ENCODE results near the gene RPS6KB2. TPM values are rescaled to one million over a fixed set of nuclear protein-coding genes. Genes with fewer than 3 reads are reported as not detected.

Gene RPS6KB2
- total and polyA plus RNA-seq, 9 of the 15 experiments (the other 6 are each of a cell fraction or from before 2014, with no cell fraction given): 0.42 to 122 (median 82.6) TPM

DNA sequence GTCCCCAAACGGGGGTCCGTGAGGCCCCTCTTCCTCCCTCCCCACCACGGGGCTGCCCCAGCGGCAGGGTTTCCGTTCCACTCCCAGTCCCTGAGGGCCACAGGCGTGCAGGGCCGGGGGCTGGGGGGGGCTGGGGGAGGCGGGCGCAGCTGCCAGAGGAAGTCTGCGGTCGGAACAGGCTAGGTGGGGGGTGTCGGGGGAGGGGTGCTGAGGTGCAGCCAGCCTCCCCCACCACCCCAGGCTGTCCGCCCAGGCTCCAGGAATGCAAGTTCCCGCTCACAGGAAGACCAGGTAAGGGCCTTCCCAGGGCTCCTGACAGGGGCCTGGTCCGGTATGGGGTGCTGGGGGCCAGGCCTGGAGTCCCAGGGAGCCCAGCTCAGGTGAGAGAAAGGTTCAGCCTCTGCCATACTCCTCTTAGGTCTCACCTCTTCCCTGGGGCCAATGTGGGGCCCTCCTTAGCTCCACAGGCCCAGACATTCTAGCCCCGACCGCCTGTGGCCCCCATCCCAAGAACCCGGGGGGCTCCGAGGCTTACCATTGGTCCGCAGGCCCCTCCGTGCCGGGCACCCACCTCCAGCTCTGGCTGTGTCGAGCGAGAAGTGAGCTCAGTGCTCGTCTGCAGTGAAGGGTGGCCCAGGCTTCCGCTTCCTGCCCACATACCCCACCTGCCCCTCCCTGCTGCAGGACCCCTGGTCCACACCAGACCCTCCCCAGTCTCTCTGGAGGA, 9.0 kb downstream of the RPS6KB2 start, which contains the start of gene PTPRCAP (continued):
- peak; percentile 26; the same call in 1 of the 2 replicates for TF ChIP-seq AFF4 (CRISPR knock-in tag; IDR thresholded peaks at IDR 0.05)
- TF ChIP-seq ZNF23 (CRISPR knock-in tag; IDR thresholded peaks at IDR 0.05): no peak
- no peak for TF ChIP-seq GTF2E2 (tag; IDR thresholded peaks at IDR 0.05)
- TF ChIP-seq KHSRP (IDR thresholded peaks at IDR 0.05): no peak
- TF ChIP-seq MTA2 (IDR thresholded peaks at IDR 0.05; ENCODE audit: low read depth): no peak
- no peak for TF ChIP-seq MCM2 (IDR thresholded peaks at IDR 0.05; ENCODE audit: low read depth)
- TF ChIP-seq YY1 (IDR thresholded peaks at IDR 0.05; ENCODE audit: borderline replicate concordance in 1 of 3, control insufficient read depth in 1 of 3, extremely low read depth in 1 of 3, insufficient read depth in 3 of 3, insufficient read length in 1 of 3, insufficient replicate concordance in 2 of 3, low read depth in 1 of 3, low read length in 2 of 3): no peak
- TF ChIP-seq DMBX1 (CRISPR knock-in tag; IDR thresholded peaks at IDR 0.05; ENCODE audit: borderline replicate concordance): no peak
- TF ChIP-seq ZNF707 (CRISPR knock-in tag; conservative IDR thresholded peaks at IDR 0.05): no peak
- TF ChIP-seq, protein P1, sequence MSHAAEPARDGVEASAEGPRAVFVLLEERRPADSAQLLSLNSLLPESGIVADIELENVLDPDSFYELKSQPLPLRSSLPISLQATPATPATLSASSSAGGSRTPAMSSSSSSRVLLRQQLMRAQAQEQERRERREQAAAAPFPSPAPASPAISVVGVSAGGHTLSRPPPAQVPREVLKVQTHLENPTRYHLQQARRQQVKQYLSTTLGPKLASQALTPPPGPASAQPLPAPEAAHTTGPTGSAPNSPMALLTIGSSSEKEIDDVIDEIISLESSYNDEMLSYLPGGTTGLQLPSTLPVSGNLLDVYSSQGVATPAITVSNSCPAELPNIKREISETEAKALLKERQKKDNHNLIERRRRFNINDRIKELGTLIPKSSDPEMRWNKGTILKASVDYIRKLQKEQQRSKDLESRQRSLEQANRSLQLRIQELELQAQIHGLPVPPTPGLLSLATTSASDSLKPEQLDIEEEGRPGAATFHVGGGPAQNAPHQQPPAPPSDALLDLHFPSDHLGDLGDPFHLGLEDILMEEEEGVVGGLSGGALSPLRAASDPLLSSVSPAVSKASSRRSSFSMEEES (CRISPR knock-in tag; IDR thresholded peaks at IDR 0.05): no peak
- no peak for TF ChIP-seq ETV5 (CRISPR knock-in tag; IDR thresholded peaks at IDR 0.05; ENCODE audit: low read depth)
- TF ChIP-seq ZNF444 (CRISPR knock-in tag; IDR thresholded peaks at IDR 0.05): no peak
- TF ChIP-seq NFE2L1 (tag; IDR thresholded peaks at IDR 0.05; ENCODE audit: borderline replicate concordance, low read depth): no peak
- no peak for TF ChIP-seq MBD1 (CRISPR knock-in tag; IDR thresholded peaks at IDR 0.05)
- TF ChIP-seq NR2C1 (IDR thresholded peaks at IDR 0.05): no peak
- no peak for TF ChIP-seq NR2C1 (tag; IDR thresholded peaks at IDR 0.05)
- peak; percentile 51 for TF ChIP-seq RBM22 (IDR thresholded peaks at IDR 0.05; ENCODE audit: low read depth, low read length, poor library complexity, severe bottlenecking)
- TF ChIP-seq MECOM (CRISPR knock-in tag; IDR thresholded peaks at IDR 0.05): no peak
- TF ChIP-seq ZKSCAN1 (IDR thresholded peaks at IDR 0.05; ENCODE audit: low read depth, low read length): no peak
- TF ChIP-seq ZNF408 (CRISPR knock-in tag; IDR thresholded peaks at IDR 0.05; ENCODE audit: low read depth): no peak
- peak; percentile 27; the same call in 1 of the 2 replicates for TF ChIP-seq GABPA (tag; conservative IDR thresholded peaks at IDR 0.05; ENCODE audit: low read depth)
- no peak for TF ChIP-seq TGIF2 (CRISPR knock-in tag; IDR thresholded peaks at IDR 0.05)

All from K562 (cell line).